MCF 10A (cell line): Measurements from ENCODE around the gene CIART. TPM values are rescaled to one million over a fixed set of nuclear protein-coding genes. Genes with fewer than 3 reads are reported as not detected.

Experiments
- BruUV-seq: library from RNA; stranded (reverse); fragments of 400-500 nt; replicated peaks from 2 replicates; lab custom pipeline; 2021; lab: Mats Ljungman, UMichigan
- CTCF ChIA-PET: fragments of 300-600 bp; sonication (Branson Sonifier 250); formaldehyde crosslinking; extraction: SDS; loops from one replicate; lab custom pipeline; 2021; ENCODE audit warnings: antibody characterized with exemption, inconsistent platforms; lab: Yijun Ruan, JAX
- POLR2A ChIA-PET: fragments of 300-600, 350-650 bp; sonication (Branson Sonifier 250); formaldehyde crosslinking; extraction: SDS; loops from one replicate; lab custom pipeline; 2020; ENCODE audit warnings: antibody characterized with exemption, inconsistent platforms; lab: Yijun Ruan, JAX
- DNase-seq: peaks from one replicate; pipeline ENCODE4 v3.0.0-alpha.2; 2018; ENCODE audit not compliant: unreplicated experiment
- H3K27ac Mint-ChIP-seq: one replicate; pipeline ENCODE4 v1.8.0; 2022; ENCODE audit warnings: mild to moderate bottlenecking, low read depth, mixed read lengths; ENCODE audit not compliant: unreplicated experiment
- H3K27me3 Mint-ChIP-seq: one replicate; pipeline ENCODE4 v1.8.0; 2022; ENCODE audit warnings: mixed read lengths; ENCODE audit not compliant: insufficient read depth, unreplicated experiment
- H3K36me3 Mint-ChIP-seq: one replicate; pipeline ENCODE4 v1.8.0; 2022; ENCODE audit warnings: mild to moderate bottlenecking, moderate library complexity, mixed read lengths; ENCODE audit not compliant: insufficient read depth, unreplicated experiment
- H3K4me1 Mint-ChIP-seq: one replicate; pipeline ENCODE4 v1.8.0; 2022; ENCODE audit warnings: mixed read lengths; ENCODE audit not compliant: insufficient read depth, unreplicated experiment
- H3K4me3 Mint-ChIP-seq: one replicate; pipeline ENCODE4 v1.8.0; 2022; ENCODE audit warnings: mild to moderate bottlenecking, moderate library complexity, mixed read lengths; ENCODE audit not compliant: unreplicated experiment
- H3K9me3 Mint-ChIP-seq: one replicate; pipeline ENCODE4 v1.8.0; 2022; ENCODE audit warnings: mixed read lengths; ENCODE audit not compliant: unreplicated experiment
- CTCF ChIP-seq: fragments of 200-600 bp; IDR thresholded peaks from one replicate; pipeline ENCODE4 v1.8.0; 2022; ENCODE audit warnings: antibody characterized with exemption, mild to moderate bottlenecking; ENCODE audit not compliant: unreplicated experiment
- intact Hi-C: fragments of 100-400 bp; cut with micrococcal nuclease; formaldehyde crosslinking; loops from 2 replicates; pipeline ENCODE4 v1.14.1; 2022
- total RNA-seq: library from RNA; stranded (reverse); gene quantifications from 2 replicates; pipeline ENCODE4 v1.2.3, GENCODE V29; 2022

CIART gene
- total RNA-seq, 1 experiment from 2014 or later, result 5.2 TPM

GRCh38 chr1:150271291-150271959, 10.9 kb upstream of the CIART start:
- no peak overlapping the region for H3K4me3 Mint-ChIP-seq
- H3K4me1 Mint-ChIP-seq, result peaks cover 33% of the 10 kb centered on the region
- CTCF ChIA-PET, result interaction anchor here (0.5 to 4.6 kb wide), 7 partner anchors 7 to 295 kb away, joined by 3 to 47 read pairs (median 3); partner anchors contain the start of gene CA14
- POLR2A ChIA-PET, result interaction anchor here (0.8 to 6.3 kb wide), 7 partner anchors 8 to 92 kb away, joined by 3 to 111 read pairs (median 6); partner anchors contain the start of genes CA14, CIART and RPRD2
- DNase-seq, result no peak
- H3K36me3 Mint-ChIP-seq, result peaks cover 6% of the 10 kb centered on the region
- H3K27ac Mint-ChIP-seq, result no peak overlapping the region
- peaks cover 7% of the 10 kb centered on the region for H3K9me3 Mint-ChIP-seq
- no peaks in the 10 kb centered on the region for H3K27me3 Mint-ChIP-seq
- intact Hi-C loops, result no loop called here
- no TSS peak for BruUV-seq
- no peak for TF ChIP-seq CTCF

GRCh38 chr1:150273311-150273710, 9.0 kb upstream of the CIART start:
- DNase-seq, result no peak
- no TSS peak for BruUV-seq
- no peak for TF ChIP-seq CTCF
- POLR2A ChIA-PET, result interaction anchor here (1.2 to 6.3 kb wide), 6 partner anchors 6 to 263 kb away, joined by 3 to 111 read pairs (median 6); partner anchors contain the start of genes ANP32E, CIART, OTUD7B and RPRD2
- H3K27me3 Mint-ChIP-seq, result no peaks in the 10 kb centered on the region
- H3K27ac Mint-ChIP-seq, result no peak overlapping the region
- H3K36me3 Mint-ChIP-seq, result peaks cover 5% of the 10 kb centered on the region
- no peak overlapping the region for H3K4me3 Mint-ChIP-seq
- peaks cover 19% of the 10 kb centered on the region for H3K4me1 Mint-ChIP-seq
- peaks cover 7% of the 10 kb centered on the region for H3K9me3 Mint-ChIP-seq
- intact Hi-C loops, result no loop called here
- CTCF ChIA-PET, result interaction anchor here (0.6 to 1.9 kb wide), 5 partner anchors 8 to 260 kb away, joined by 3 to 12 read pairs (median 10); no protein-coding TSS in a partner anchor

- Mint-ChIP-seq H3K27me3 (no peaks in the 10 kb centered on the region), H3K4me1 (peaks cover 43% of the 10 kb centered on the region), H3K4me3 (peak overlapping the region; percentile 83), H3K36me3 (peaks cover 10% of the 10 kb centered on the region), H3K9me3 (no peaks in the 10 kb centered on the region), H3K27ac (peak overlapping the region; percentile 94)
- no peak for DNase-seq
- CTCF ChIA-PET, result interaction anchor here (0.6 to 8.2 kb wide), 11 partner anchors 9 to 719 kb away, joined by 3 to 215 read pairs (median 4); partner anchors contain the start of genes APH1A and CA14
- POLR2A ChIA-PET, result interaction anchor here (0.9 to 7.1 kb wide), 8 partner anchors 9 to 212 kb away, joined by 3 to 239 read pairs (median 21); partner anchors contain the start of genes ANP32E, APH1A, C1orf54 and CA14
- intact Hi-C loops, result no loop called here
- BruUV-seq, result no TSS peak
- no peak for TF ChIP-seq CTCF
Measured at GRCh38 chr1:150280138-150280707, 2.1 kb upstream of the CIART start.
